Hepatic stellate cell (primary cell): ENCODE data around the gene ETV4.

ENCODE experiments used
- DNase-seq: peaks from one replicate; pipeline ENCODE4 v3.0.0; 2011; ENCODE audit warnings: low spot score

Gene ETV4

GRCh38 chr17:43572368-43572980 is 26.3 kb upstream of the ETV4 start:
- no peak for DNase-seq

DNA sequence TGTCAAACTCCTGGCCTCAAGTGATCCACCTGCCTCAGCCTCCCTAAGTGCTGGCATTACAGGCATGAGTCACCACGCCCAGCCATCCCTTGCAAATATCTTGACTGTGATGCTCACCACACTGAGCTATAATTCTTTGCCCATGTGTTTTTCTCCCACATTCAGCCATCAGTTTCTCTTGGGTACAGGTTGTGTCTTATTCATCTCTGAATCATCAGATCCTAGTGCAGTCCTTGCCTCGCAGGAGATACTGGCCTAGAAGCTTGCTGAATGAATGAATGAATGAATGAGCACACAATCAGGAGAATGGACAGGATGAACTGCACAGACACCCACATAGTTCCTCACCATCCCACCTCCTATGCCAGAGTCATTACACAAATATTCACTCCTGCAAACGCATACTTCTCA is 24.4 kb upstream of the ETV4 start:
- DNase-seq: no peak

DNA sequence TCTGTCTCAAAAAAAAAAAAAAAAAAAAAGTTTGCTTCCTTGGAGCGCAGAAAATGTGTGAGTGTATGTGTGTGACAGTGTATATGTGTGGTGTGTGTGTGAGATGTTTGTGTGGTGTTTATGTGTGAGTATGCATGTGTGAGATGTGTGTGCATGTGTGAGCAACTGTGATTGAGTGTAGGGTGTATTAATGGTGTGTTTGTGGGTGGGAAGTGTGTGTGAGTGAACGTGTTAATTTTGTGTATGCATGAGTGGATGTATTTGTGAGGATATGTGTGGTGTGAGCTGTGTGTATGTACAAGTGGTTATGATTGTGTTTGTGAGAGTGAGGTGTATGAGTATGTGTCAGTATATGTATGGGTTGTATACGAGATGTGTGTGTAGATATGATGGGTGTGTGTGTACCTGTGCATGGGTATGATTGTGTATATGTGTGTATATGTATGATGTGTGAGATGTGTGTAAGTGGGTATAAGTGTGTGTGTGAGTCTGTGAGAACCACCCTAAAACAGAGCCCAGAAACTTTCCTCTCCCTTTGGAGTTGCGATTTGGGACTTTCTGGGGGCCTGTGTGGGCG is 22.5 kb upstream of the ETV4 start:
- no peak for DNase-seq

- no peak for DNase-seq
These were observed 17.8 kb upstream of the ETV4 start for GRCh38 chr17:43563600-43564594.

DNA sequence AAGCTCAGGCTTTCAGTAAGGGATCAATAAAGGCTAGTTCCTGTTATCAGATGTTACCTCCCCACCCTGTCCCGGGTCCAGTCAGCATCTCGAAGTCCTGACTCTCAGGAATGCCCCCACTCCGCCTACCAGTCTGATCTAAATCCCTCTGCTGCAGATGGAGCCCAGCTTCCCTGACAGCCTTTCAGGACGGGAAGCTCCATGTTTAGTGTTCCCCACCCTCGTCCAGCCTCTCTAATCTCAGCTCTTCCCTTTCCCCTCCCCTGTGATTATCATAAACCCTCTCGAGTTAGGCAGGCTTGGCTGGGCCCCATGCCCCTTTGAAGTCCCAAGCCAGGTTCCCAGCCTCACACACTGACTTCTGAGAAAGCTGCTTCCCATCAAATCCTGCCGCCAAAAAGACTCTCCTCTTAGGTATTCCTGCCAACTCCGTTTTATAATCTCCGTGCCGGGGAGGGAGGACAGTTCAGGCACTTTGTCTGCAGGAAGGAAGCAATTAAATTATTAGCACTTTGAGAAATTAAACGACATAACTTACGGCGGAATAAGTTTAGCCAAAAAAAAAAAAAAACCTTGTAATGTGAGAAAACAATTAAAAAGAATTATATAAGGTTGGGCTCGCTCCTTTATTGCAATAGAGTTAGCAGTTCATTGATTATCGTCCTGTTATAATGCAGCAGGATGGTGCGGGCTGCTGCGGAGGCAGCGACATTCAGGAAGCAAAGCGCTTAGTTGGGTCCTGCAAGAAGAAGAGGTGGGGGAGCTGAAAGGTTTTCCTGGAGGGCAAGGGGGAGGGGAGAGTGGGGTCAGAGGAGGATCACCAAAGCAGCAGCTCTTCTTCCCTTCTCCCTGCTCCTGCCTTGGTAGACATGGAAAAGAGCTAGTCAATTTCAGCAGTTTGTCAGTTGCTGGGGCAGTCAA is 16.8 kb upstream of the ETV4 start:
- DNase-seq: no peak

GRCh38 chr17:43560461-43561427 is 14.6 kb upstream of the ETV4 start:
- DNase-seq: no peak

DNA sequence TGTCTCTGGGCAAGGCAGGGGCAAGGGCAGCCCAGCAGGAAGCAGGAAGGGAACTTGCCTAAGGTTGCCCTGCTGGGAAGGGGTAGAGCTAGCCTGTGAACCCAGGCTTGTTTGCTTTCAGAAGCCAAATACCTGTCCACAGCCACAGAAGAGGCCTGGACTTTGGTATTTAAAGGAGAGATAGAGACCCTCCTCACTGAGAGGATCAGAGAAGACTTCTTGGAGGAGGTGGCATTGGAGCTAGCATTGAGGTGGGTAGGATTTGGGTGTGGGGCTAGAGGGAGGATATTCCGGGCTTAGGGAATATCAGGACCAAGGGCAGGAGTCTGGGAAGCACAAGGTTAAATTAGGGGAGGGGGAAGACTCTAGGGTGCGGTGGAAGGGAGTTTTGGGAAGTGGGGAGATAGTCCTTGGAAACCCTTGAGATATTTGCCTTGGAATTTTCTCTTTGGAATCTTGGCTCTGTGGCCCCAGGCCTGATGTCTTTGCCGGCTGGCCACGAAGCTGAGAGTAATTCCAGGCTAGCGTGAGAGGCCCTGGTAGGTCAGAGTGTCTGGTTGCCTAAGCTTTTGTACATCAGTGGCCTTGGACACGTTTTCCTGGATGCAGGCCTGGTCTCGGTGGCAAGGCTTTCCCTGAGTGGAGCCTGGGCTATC is 13.1 kb upstream of the ETV4 start:
- DNase-seq: no peak

- no peak for DNase-seq
These were observed 12.6 kb upstream of the ETV4 start for GRCh38 chr17:43558805-43559160.

- no peak for DNase-seq
These were observed 10.2 kb upstream of the ETV4 start for GRCh38 chr17:43556292-43556691.

DNA sequence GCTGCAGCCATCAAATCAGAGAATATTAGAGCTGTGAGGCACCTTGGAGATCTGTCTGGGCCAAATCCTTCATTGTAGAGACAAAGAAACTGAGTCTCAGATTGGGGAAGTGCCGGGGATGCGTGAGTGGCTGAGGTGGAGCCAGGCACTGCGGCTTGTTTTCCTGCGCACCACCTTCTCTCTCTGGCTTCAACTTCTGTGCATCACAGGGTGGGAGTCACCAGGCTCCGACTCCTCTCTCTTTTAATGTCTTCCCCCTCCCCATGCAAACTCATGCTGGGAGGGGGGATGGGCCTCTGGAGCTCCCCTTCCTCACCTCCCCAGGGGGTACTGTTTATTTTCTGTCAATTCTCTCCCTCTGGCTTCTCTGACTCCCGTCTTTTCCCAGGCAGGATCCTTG is 8.7 kb upstream of the ETV4 start:
- DNase-seq: no peak

- DNase-seq: no peak
These were observed 7.4 kb upstream of the ETV4 start for GRCh38 chr17:43553573-43553972.

DNA sequence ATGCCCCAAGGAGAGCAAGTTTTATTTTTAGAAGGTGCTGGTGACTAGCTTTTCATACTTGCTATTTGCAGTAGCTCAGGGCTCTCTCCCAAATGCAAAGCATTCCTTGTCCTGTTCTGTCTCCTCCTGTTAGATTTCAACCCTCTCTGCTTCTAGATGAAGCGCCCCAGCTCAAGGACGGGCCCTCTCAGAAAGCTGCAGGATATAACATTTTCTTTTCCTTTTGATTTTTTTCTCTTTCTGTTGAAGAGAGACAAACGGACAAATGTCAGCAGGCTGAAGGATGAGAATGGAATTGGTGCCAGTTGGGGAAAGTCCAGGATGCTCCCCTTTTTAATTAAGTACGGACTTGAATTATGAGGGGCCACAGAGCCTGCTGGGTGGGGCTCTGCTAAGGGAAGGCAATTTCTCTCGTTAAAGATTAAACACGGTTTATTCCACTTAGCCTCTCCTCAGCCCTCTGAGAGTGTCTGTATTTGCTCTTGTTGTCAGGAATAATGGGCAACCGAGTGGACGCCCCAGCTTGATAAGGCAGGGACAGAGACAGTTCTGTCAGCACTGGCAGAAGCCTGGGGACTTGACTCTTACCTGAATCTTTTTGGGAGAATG is 6.2 kb upstream of the ETV4 start:
- DNase-seq: peak; percentile 23

DNA sequence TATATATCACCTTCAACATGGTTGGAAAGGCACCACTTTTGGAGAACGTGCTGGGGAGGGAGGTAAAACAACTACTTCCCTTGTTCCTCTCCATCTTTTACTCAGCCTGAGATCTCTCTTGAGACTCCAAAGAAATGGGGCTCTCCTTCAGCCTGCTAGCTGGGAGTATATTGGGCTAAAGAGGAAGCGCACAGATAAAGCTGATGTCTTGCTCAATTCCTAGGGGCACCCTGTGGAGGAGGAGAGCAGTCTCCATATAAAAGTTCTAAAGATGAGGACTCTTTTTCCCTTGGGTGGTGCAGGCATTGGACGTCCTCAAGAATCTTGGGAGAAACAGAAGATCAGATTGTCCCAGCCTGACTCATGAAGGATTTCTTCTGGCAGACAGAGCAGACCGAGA is 4.6 kb upstream of the ETV4 start:
- no peak for DNase-seq

DNA sequence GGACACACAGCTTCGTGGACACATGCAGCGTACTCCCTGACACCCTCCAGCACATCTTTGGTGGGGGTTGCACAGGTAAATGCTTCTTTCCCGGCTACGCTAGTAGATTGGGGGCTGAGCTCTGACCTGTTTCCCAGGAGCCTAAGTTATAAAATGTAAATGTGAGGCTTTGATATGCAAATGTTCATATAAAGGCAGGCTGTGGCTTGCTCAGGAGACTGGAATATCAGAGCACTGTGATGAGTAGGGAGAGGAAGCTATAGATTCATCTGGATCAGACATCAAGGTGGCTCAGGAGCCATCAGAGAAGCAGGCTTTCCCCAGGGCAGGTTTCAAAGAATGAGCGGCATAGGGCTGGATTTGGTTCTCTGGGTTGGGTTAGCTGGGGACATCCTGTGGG is 3.4 kb upstream of the ETV4 start:
- no peak for DNase-seq

DNA sequence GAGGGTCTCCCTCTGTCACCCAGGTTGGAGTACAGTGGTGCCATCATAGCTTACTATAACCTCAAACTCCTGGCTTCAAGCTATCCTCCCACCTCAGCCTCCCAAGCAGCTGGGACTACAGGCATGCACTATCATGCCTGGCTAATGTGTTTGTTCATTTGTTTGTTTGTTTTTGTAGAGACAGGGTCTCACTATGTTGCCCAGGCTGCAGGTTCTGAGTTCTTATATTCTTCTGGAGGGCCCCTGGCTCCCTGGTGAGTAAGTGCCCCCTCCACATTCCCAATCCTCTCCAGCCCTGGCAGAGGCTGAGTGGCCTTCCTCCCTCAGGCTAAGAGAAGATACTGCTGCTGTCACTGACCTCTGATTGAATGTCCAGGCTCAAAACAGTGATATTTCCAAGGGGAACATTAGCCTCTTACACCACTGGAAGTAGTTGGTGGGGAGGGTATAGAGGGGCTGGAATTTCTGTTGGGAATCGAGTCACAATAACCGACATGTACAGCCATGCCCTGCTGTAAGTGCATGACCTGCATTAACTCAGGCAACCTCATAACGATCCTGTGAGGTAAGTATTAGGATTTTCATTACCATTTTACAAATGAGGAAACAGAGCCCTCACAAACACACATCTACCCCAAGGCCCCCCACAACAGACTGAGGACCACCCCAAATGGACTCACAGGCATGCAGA is 2.7 kb upstream of the ETV4 start:
- no peak for DNase-seq

DNA sequence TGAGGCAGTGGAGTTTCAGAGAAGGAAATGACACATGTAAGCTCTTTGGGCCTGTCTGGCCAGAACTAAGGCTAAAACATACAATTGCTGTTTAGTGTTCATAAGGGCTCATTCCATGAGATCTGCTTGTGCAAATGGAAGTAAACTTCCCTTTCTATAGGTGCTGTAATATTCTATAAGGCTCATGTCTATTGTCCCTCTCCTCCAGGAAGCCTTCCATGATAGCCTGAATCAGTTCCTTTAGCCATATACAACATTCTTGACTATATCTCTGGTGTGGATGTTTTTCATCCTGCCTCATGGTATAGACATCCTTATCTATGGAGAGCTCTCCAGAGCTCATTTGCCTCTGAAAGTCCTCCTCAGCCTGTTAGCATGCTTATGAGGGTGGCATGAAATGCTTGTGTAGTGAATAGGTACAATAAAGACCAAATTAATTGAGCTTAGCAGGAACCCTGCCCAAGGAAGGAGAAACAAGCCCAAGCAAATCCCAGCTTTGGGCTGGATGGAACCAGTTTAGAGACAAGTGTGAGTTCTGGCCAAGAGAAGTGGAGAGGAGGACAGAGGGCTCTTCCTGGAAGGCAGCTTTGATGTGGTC is 1.6 kb upstream of the ETV4 start:
- DNase-seq: no peak

GRCh38 chr17:43547189-43547550 is 1.0 kb upstream of the ETV4 start:
- DNase-seq: no peak

DNA sequence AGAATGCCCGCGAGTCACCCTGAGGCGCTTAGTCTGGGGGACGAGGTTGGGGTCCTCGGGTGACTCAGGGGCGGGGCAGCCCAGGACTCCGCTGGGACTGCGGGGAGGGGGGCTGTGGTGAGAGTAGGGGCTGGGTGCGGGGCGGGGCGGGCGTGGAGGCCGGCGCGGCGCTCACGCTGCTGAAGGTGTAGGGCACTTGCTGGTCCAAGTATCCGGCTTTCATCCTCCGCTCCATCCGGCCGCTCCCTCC is 832 bp downstream of the ETV4 start:
- DNase-seq: peak; percentile 59
